HPDE6-E6E7 (cell line): ENCODE results near the gene VCAN.

Experiments
- DNase-seq: peaks from one replicate; pipeline ENCODE4 v3.0.0; 2011; ENCODE audit warnings: missing footprints; ENCODE audit errors: extremely low spot score

Gene VCAN

GRCh38 chr5:83564069-83564749 is 92.7 kb downstream of the VCAN start:
- DNase-seq, result peak; percentile 16

- no peak for DNase-seq
Measured at GRCh38 chr5:83567741-83568140, 96.2 kb downstream of the VCAN start.

- DNase-seq, result no peak
Measured at GRCh38 chr5:83568186-83568585, 96.6 kb downstream of the VCAN start.

GRCh38 chr5:83570916-83571315 is 99.4 kb downstream of the VCAN start:
- DNase-seq, result no peak

GRCh38 chr5:83572271-83572670 is 100.7 kb downstream of the VCAN start:
- no peak for DNase-seq

GRCh38 chr5:83576341-83576740 is 104.8 kb downstream of the VCAN start:
- DNase-seq, result no peak

GRCh38 chr5:83577036-83577636 is 105.6 kb downstream of the VCAN start:
- DNase-seq, result no peak

- peak; percentile 44 for DNase-seq
Measured at GRCh38 chr5:83583859-83584258, 112.3 kb downstream of the VCAN start.

GRCh38 chr5:83586874-83587776 is 115.6 kb downstream of the VCAN start:
- no peak for DNase-seq

GRCh38 chr5:83589786-83590185 is 118.2 kb downstream of the VCAN start:
- no peak for DNase-seq

GRCh38 chr5:83590966-83591365 is 119.4 kb downstream of the VCAN start:
- DNase-seq, result no peak

- DNase-seq, result no peak
Measured at GRCh38 chr5:83595217-83595616, 123.7 kb downstream of the VCAN start.

GRCh38 chr5:83608122-83608521 is 136.6 kb downstream of the VCAN start:
- peak; percentile 49 for DNase-seq

- DNase-seq, result no peak
Measured at GRCh38 chr5:83614841-83615240, 143.3 kb downstream of the VCAN start.

GRCh38 chr5:83628360-83628759 is 156.8 kb downstream of the VCAN start:
- DNase-seq, result no peak
